Breast epithelium (tissue), 3 donors: ENCODE results near the gene COL25A1.

Experiments
- POLR2A ChIP-seq: fragments of 450-650 bp; IDR thresholded peaks from one replicate; pipeline ENCODE4 v1.6.1; 2016; ENCODE audit warnings: antibody characterized with exemption, mild to moderate bottlenecking, moderate library complexity
- POLR2AphosphoS5 ChIP-seq, 3 donors: sonication (generic); formaldehyde crosslinking; IDR thresholded peaks; one replicate each; pipeline ENCODE4 v1.6.1; 2017; ENCODE audit warnings: antibody characterized with exemption in 3 of 3
- TF ChIP-seq, protein P1 (sequence below), 3 donors: fragments of 450-650 bp; IDR thresholded peaks; one replicate each; pipeline ENCODE4 v1.5.1; 2016 to 2017; ENCODE audit warnings: antibody characterized with exemption in 3 of 3, mild to moderate bottlenecking in 3 of 3, moderate library complexity in 3 of 3

DNA sequence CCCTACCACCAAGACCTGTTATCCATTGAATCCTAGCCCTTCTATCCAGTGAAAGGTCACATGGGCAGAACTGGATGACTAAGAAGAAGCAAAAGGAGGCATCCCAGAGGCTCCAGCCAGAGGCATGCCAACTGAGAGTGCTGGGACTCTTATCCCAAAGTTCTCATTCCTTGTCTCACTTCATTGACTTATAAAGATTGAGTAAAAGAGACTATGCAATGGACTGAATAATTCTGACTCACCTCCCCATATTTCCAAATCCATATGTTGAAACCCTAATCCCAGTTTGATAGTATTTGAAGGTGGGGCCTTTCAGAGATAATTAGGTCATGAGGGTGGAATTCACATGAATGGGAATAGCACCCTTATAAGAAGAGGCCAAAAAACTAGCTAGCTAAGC is 131.4 kb downstream of the COL25A1 start:
- TF ChIP-seq POLR2AphosphoS5 (IDR thresholded peaks at IDR 0.05) (no peak), POLR2A (no peak)
- TF ChIP-seq, protein P1, sequence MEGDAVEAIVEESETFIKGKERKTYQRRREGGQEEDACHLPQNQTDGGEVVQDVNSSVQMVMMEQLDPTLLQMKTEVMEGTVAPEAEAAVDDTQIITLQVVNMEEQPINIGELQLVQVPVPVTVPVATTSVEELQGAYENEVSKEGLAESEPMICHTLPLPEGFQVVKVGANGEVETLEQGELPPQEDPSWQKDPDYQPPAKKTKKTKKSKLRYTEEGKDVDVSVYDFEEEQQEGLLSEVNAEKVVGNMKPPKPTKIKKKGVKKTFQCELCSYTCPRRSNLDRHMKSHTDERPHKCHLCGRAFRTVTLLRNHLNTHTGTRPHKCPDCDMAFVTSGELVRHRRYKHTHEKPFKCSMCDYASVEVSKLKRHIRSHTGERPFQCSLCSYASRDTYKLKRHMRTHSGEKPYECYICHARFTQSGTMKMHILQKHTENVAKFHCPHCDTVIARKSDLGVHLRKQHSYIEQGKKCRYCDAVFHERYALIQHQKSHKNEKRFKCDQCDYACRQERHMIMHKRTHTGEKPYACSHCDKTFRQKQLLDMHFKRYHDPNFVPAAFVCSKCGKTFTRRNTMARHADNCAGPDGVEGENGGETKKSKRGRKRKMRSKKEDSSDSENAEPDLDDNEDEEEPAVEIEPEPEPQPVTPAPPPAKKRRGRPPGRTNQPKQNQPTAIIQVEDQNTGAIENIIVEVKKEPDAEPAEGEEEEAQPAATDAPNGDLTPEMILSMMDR (IDR thresholded peaks at IDR 0.05): no peak
